CD14-positive monocyte (primary cell): Measurements from ENCODE around the gene PTAFR. TPM values are rescaled to one million over a fixed set of nuclear protein-coding genes. Genes with fewer than 3 reads are reported as not detected.
A peak's percentile ranks its signal among the peaks of the same experiment; 100 is the strongest.

Experiments used
- DNase-seq, 3 donors: peaks; one replicate each; pipeline ENCODE4 v3.0.0-alpha.2; 2011 to 2022
- H2AFZ ChIP-seq: 2 replicates; pipeline ENCODE4 v1.6.0; 2012; ENCODE audit warnings: mild to moderate bottlenecking, low read depth, low read length, inconsistent platforms; ENCODE audit not compliant: insufficient read depth, poor library complexity, severe bottlenecking
- H3K27ac ChIP-seq, 2 donors: 1 replicate in 1 of 2; 2 replicates in 1 of 2; pipeline ENCODE4 v1.5.1; 2012 to 2013; ENCODE audit warnings: low read length in 2 of 2, control low read depth in 1 of 2, inconsistent platforms in 1 of 2, low read depth in 1 of 2, mild to moderate bottlenecking in 1 of 2
- H3K27me3 ChIP-seq, 2 donors: one replicate each; pipeline versions ENCODE4 v1.6.0 to v1.6.1; 2011 to 2013; ENCODE audit warnings: low read length in 2 of 2; ENCODE audit not compliant: control insufficient read depth in 2 of 2, insufficient read depth in 2 of 2
- H3K36me3 ChIP-seq, 2 donors: replicated peaks in 1 of 2; 1 replicate in 1 of 2; 2 replicates in 1 of 2; pipeline versions ENCODE4 v1.5.1 to v1.6.1; 2012 to 2013; ENCODE audit warnings: low read length in 2 of 2, control low read depth in 1 of 2, inconsistent platforms in 1 of 2, mild to moderate bottlenecking in 1 of 2; ENCODE audit not compliant: insufficient read depth in 2 of 2, control insufficient read depth in 1 of 2
- H3K4me1 ChIP-seq, 2 donors: 1 replicate in 1 of 2; 2 replicates in 1 of 2; pipeline versions ENCODE4 v1.5.1 to v1.6.1; 2012 to 2013; ENCODE audit warnings: low read length in 2 of 2, control low read depth in 1 of 2, inconsistent platforms in 1 of 2, mild to moderate bottlenecking in 1 of 2, moderate library complexity in 1 of 2; ENCODE audit not compliant: insufficient read depth in 2 of 2, control insufficient read depth in 1 of 2
- H3K4me2 ChIP-seq: replicated peaks from 2 replicates; pipeline ENCODE3; 2012; ENCODE audit warnings: low read length, moderate library complexity, mild to moderate bottlenecking; ENCODE audit not compliant: poor library complexity, severe bottlenecking; ENCODE audit errors: extremely low read depth
- H3K4me3 ChIP-seq, 3 experiments: fragments of 200-600 bp in 1 of 3; sonication (generic) in 1 of 3; replicated peaks in 1 of 3; 1 replicate in 2 of 3; 2 replicates in 1 of 3; pipeline ENCODE4 v1.5.1; 2011 to 2013; ENCODE audit warnings: low read length in 3 of 3, mild to moderate bottlenecking in 3 of 3, control low read depth in 2 of 3, low read depth in 2 of 3, inconsistent platforms in 1 of 3, moderate library complexity in 1 of 3
- H3K79me2 ChIP-seq: 2 replicates; pipeline ENCODE4 v1.6.0; 2012; ENCODE audit warnings: mild to moderate bottlenecking, control low read depth, inconsistent platforms, low read length, moderate library complexity; ENCODE audit not compliant: insufficient read depth
- H3K9ac ChIP-seq: 2 replicates; pipeline ENCODE4 v1.6.0; 2017; ENCODE audit warnings: low read length, mild to moderate bottlenecking; ENCODE audit not compliant: insufficient read depth, poor library complexity, severe bottlenecking
- H3K9me3 ChIP-seq, 2 donors: replicated peaks in 1 of 2; 1 replicate in 1 of 2; 2 replicates in 1 of 2; pipeline versions ENCODE4 v1.5.1 to v1.6.1; 2012 to 2013; ENCODE audit warnings: low read length in 2 of 2, control low read depth in 1 of 2; ENCODE audit not compliant: control insufficient read depth in 1 of 2, insufficient read depth in 1 of 2
- H4K20me1 ChIP-seq: 2 replicates; pipeline ENCODE4 v1.6.0; 2012; ENCODE audit warnings: mild to moderate bottlenecking, low read length, control low read depth, moderate library complexity; ENCODE audit not compliant: insufficient read depth
- H3K27ac Mint-ChIP-seq, 7 donors: one replicate each; pipeline ENCODE4 v1.8.0; 2020; ENCODE audit warnings: mild to moderate bottlenecking in 7 of 7, mixed read lengths in 7 of 7, moderate library complexity in 6 of 7, inconsistent platforms in 2 of 7
- H3K27me3 Mint-ChIP-seq, 3 donors: one replicate each; pipeline ENCODE4 v1.8.0; 2021 to 2022; ENCODE audit warnings: low read depth in 3 of 3, mild to moderate bottlenecking in 3 of 3, mixed read lengths in 3 of 3, moderate library complexity in 3 of 3, inconsistent platforms in 1 of 3
- H3K36me3 Mint-ChIP-seq, 2 donors: one replicate each; pipeline ENCODE4 v1.8.0; 2020; ENCODE audit warnings: mixed read lengths in 2 of 2, inconsistent platforms in 1 of 2, mild to moderate bottlenecking in 1 of 2
- H3K4me1 Mint-ChIP-seq: one replicate; pipeline ENCODE4 v1.8.0; 2020; ENCODE audit warnings: mild to moderate bottlenecking, mixed read lengths
- H3K4me3 Mint-ChIP-seq, 2 donors: one replicate each; pipeline ENCODE4 v1.8.0; 2020; ENCODE audit warnings: mild to moderate bottlenecking in 2 of 2, mixed read lengths in 2 of 2, moderate library complexity in 1 of 2
- H3K9me3 Mint-ChIP-seq, 7 donors: one replicate each; pipeline ENCODE4 v1.8.0; 2020 to 2022; ENCODE audit warnings: mixed read lengths in 7 of 7, mild to moderate bottlenecking in 6 of 7, moderate library complexity in 6 of 7, inconsistent platforms in 2 of 7
- whole genome bisulfite sequencing: methylation state at CpG from one replicate; pipeline ENCODE4 v1.1.5; 2013; ENCODE audit warnings: missing lambda C conversion rate; ENCODE audit not compliant: insufficient coverage; 5-methylcytosine and 5-hydroxymethylcytosine counted together
- intact Hi-C, 2 donors: fragments of 100-400 bp; cut with micrococcal nuclease; formaldehyde crosslinking; loops; one replicate each; pipeline versions ENCODE4 v1.15.0 to v1.15.1; 2023
- polyA plus RNA-seq, 3 donors: library from polyadenylated mRNA; depleted of rRNA in 1 of 3; unstranded in 2 of 3; stranded (reverse) in 1 of 3; fragments of 300-500 nt in 2 of 3; fragments of >200 nt in 1 of 3; fragmentation: Illumina TruSeq in 2 of 3; gene quantifications; 1 replicate in 2 of 3; 2 replicates in 1 of 3; pipeline ENCODE4 v1.2.3, GENCODE V29; 2012 to 2021
- TF ChIP-seq, protein P1 (sequence below): fragments of 200-600 bp; IDR thresholded peaks from one replicate; pipeline ENCODE4 v1.8.0; 2022; ENCODE audit warnings: antibody characterized with exemption, mild to moderate bottlenecking

PTAFR gene
- polyA plus RNA-seq, 3 donors: 115 to 347 (median 331) TPM

DNA sequence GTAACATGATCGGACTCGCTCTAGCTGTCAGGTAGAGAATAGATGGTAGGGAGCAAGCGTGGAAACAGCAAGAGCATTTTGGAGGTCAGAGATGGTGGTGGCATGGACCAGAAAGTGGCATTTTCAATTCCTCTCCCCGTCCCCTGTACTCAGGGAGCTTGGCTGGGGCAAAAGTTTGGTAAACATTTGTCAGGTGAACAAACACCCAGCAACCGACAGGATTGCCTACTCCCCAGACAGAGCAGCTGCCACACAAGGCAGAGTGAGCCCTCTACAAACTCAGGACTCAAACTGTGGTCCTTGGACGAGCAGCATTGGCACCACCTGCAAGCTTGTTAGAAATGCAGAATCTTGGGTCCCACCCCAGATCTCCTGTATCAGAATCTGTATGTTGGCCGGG lies 14.3 kb downstream of the PTAFR start:
- Mint-ChIP-seq H3K4me3 (no peak overlapping the region), H3K27me3 (peaks cover 0 to 1% (median 0%) of the 10 kb centered on the region in 3 donors), H3K27ac (peak overlapping the region; percentile 78 to 97 (median 91)), H3K9me3 (peaks cover 0 to 3% (median 0%) of the 10 kb centered on the region in 7 donors), H3K36me3 (peaks cover 58 to 85% of the 10 kb centered on the region in 2 donors), H3K4me1 (peaks cover 86% of the 10 kb centered on the region)
- no peak overlapping the region for H3K9ac ChIP-seq
- H4K20me1 ChIP-seq: peaks cover 77% of the 10 kb centered on the region
- peaks cover 100% of the 10 kb centered on the region for H3K79me2 ChIP-seq
- DNase-seq: no peak
- peak overlapping the region in 1 of 3 experiments; percentile 3 for H3K4me3 ChIP-seq
- peaks cover 75 to 81% of the 10 kb centered on the region in 2 donors for H3K4me1 ChIP-seq
- TF ChIP-seq, protein P1, sequence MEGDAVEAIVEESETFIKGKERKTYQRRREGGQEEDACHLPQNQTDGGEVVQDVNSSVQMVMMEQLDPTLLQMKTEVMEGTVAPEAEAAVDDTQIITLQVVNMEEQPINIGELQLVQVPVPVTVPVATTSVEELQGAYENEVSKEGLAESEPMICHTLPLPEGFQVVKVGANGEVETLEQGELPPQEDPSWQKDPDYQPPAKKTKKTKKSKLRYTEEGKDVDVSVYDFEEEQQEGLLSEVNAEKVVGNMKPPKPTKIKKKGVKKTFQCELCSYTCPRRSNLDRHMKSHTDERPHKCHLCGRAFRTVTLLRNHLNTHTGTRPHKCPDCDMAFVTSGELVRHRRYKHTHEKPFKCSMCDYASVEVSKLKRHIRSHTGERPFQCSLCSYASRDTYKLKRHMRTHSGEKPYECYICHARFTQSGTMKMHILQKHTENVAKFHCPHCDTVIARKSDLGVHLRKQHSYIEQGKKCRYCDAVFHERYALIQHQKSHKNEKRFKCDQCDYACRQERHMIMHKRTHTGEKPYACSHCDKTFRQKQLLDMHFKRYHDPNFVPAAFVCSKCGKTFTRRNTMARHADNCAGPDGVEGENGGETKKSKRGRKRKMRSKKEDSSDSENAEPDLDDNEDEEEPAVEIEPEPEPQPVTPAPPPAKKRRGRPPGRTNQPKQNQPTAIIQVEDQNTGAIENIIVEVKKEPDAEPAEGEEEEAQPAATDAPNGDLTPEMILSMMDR: no peak
- peak overlapping the region; percentile 61 to 75 for H3K27ac ChIP-seq
- WGBS: 82% methylated on average over 4 of the region's 7 CpGs
- intact Hi-C loops: no loop called here
- H3K36me3 ChIP-seq: peaks cover 24 to 31% of the 10 kb centered on the region in 2 donors
- H2AFZ ChIP-seq: no peak overlapping the region
- no peaks in the 10 kb centered on the region for H3K27me3 ChIP-seq
- H3K4me2 ChIP-seq: peak overlapping the region; percentile 2
- no peaks in the 10 kb centered on the region for H3K9me3 ChIP-seq

DNA sequence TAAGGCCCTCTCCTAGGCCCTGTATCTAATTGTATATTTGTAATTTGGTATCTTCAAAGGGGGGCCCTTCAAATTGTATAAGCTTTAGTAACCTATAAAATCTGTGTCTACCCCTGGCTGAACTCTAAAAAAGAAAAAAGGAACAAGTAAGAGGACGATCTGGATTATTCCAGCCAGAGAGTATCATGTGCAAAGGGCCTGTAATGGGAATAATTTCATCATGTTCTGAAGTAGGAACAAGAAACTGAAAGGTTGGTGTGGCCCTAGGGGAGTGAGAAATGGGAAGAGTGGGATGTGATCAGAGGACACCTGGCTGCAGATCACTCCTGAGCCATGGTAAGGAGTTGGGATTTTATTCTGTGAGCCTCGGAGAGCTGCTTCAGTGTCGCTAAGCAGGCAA lies 14.7 kb downstream of the PTAFR start:
- intact Hi-C loops: no loop called here
- peaks cover 0 to 3% (median 0%) of the 10 kb centered on the region in 7 donors for H3K9me3 Mint-ChIP-seq

More for the DNA sequence above, 14.7 kb downstream of the PTAFR start:
- H3K4me3 Mint-ChIP-seq: no peak overlapping the region
- TF ChIP-seq, protein P1: no peak
- H3K27ac Mint-ChIP-seq: peak overlapping the region; percentile 78 to 97 (median 91)
- H3K36me3 Mint-ChIP-seq: peaks cover 55 to 81% of the 10 kb centered on the region in 2 donors
- Histone ChIP-seq H3K36me3 (peaks cover 21 to 27% of the 10 kb centered on the region in 2 donors), H3K4me1 (peaks cover 79 to 85% of the 10 kb centered on the region in 2 donors), H3K4me3 (peak overlapping the region in 1 of 3 experiments; percentile 3), H2AFZ (no peak overlapping the region), H3K4me2 (peak overlapping the region; percentile 2), H3K9me3 (no peaks in the 10 kb centered on the region), H3K9ac (no peak overlapping the region), H3K79me2 (peaks cover 100% of the 10 kb centered on the region), H4K20me1 (peaks cover 73% of the 10 kb centered on the region), H3K27ac (peak overlapping the region; percentile 61 to 75), H3K27me3 (no peaks in the 10 kb centered on the region)
- DNase-seq: peak in 2 of 3 donors; percentile 44 to 46
- WGBS: 64% methylated on average over 3 of the region's 3 CpGs
- H3K27me3 Mint-ChIP-seq: peaks cover 0 to 1% (median 0%) of the 10 kb centered on the region in 3 donors
- peaks cover 87% of the 10 kb centered on the region for H3K4me1 Mint-ChIP-seq
